ENCODE data around the gene DZIP1.
"Not testable (repeated sequence)": the region's sequence is repeated elsewhere in the genome, so short reads cannot be mapped to it uniquely, and the experiment has no call there.

DZIP1 gene

GRCh38 chr13:95644601-95645052 lies at the start of gene DZIP1:
TSS of gene DZIP1 (minus strand) at chr13:95644706. CDS start at chr13:95642029, 2,677 bp downstream.
- DNase-seq = peak; percentile 54

GRCh38 chr13:95690986-95691385 lies 46.5 kb upstream of the DZIP1 start:
- not testable (repeated sequence) for DNase-seq

- no peak for DNase-seq
Observed at GRCh38 chr13:95689582-95689926, 45.0 kb upstream of the DZIP1 start.

GRCh38 chr13:95684960-95685359 lies 40.5 kb upstream of the DZIP1 start:
- not testable (repeated sequence) for DNase-seq

- DNase-seq = no peak
Observed at GRCh38 chr13:95684418-95684817, 39.9 kb upstream of the DZIP1 start.

GRCh38 chr13:95679722-95680121 lies 35.2 kb upstream of the DZIP1 start:
- DNase-seq = no peak

GRCh38 chr13:95678967-95679366 lies 34.5 kb upstream of the DZIP1 start:
- no peak for DNase-seq

- DNase-seq = no peak
Observed at GRCh38 chr13:95677564-95678266, 33.2 kb upstream of the DZIP1 start.

- peak; percentile 87 for DNase-seq
Observed at GRCh38 chr13:95676762-95677563, 32.5 kb upstream of the DZIP1 start, which contains the start of gene DNAJC3. TSS of gene DNAJC3 (plus strand) at chr13:95677139. CDS start at chr13:95677256, 117 bp downstream.

GRCh38 chr13:95676105-95676761 lies 31.7 kb upstream of the DZIP1 start:
- no peak for DNase-seq

- DNase-seq = no peak
Observed at GRCh38 chr13:95671597-95671996, 27.1 kb upstream of the DZIP1 start.

- not testable (repeated sequence) for DNase-seq
Observed at GRCh38 chr13:95667235-95667634, 22.7 kb upstream of the DZIP1 start.

GRCh38 chr13:95660981-95661581 lies 16.6 kb upstream of the DZIP1 start:
- no peak for DNase-seq

GRCh38 chr13:95659500-95659899 lies 15.0 kb upstream of the DZIP1 start:
- no peak for DNase-seq

- no peak for DNase-seq
Observed at GRCh38 chr13:95656386-95657015, 12.0 kb upstream of the DZIP1 start.

- DNase-seq = no peak
Observed at GRCh38 chr13:95652821-95653220, 8.3 kb upstream of the DZIP1 start.

- DNase-seq = no peak
Observed at GRCh38 chr13:95652244-95652764, 7.8 kb upstream of the DZIP1 start.

- DNase-seq = no peak
Observed at GRCh38 chr13:95650696-95651095, 6.2 kb upstream of the DZIP1 start.

GRCh38 chr13:95647321-95647720 lies 2.8 kb upstream of the DZIP1 start:
- DNase-seq = no peak

GRCh38 chr13:95643936-95644598 lies 439 bp downstream of the DZIP1 start:
- no peak for DNase-seq

GRCh38 chr13:95643571-95643935 lies 953 bp downstream of the DZIP1 start:
- DNase-seq = no peak

- no peak for DNase-seq
Observed at GRCh38 chr13:95642999-95643398, 1.5 kb downstream of the DZIP1 start.

Measured in NCI-H2107 (cell line).